ENCODE data around the gene BUD23.
"Not testable (repeated sequence)": the region's sequence is repeated elsewhere in the genome, so short reads cannot be mapped to it uniquely, and the experiment has no call there.

Gene BUD23

DNA sequence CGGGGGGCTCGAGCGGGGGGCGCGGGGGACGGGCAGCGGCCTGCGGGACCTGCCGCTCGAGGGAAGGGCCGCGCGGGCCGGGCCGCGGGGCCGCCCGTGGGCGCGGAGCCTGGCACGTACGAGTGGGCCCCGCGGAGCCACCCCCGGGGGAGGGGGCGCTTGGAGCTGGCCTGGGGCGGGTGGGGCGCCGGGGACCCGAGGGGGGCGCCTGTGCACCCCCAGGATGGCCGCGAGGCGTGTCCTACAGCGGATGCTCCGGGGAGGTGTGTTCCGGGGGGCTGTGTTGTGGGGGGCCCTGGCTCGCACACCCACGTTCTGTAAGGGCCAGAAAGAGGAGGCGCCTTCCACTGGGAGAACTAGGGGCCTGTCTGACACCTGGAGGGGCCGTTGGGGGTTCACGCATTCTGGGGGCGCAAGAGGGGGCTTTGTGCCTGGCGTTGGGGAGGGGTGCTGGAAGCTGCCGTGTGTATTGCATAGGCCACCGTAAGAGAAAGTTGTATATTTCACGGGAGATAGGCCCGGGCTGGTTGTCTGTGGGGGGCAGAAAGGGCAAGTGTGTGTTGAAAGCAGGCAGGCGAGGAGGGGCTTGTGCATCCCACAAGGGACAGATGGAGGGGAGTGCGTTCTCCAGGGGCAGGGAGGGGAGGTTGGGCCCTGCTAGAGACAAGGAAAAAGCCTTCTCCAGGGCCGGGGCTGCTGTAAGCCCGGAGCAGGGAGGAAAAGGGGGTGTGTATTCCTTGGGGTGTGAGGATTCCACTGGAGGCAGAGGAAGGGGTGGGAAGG is 15.1 kb upstream of the BUD23 start:
- no peak for DNase-seq (ENCODE audit: low spot score)

DNA sequence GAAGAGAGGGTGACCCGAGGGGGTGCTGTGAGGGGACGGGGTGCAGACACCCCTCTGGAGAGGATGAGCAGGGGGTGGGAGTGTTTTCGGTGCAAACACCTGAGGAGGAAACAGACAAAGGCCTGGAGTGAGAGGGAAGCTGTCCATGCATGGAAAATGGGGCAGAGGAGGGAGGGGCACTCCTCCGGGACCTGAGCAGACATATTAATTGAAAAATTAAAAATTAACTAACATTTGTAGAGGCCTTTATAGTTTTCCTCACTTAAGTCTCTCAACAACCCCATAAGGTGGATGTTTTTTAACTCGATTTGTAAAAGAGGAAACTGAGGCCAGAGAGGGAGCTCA is 14.5 kb upstream of the BUD23 start:
- DNase-seq (ENCODE audit: low spot score): no peak

DNA sequence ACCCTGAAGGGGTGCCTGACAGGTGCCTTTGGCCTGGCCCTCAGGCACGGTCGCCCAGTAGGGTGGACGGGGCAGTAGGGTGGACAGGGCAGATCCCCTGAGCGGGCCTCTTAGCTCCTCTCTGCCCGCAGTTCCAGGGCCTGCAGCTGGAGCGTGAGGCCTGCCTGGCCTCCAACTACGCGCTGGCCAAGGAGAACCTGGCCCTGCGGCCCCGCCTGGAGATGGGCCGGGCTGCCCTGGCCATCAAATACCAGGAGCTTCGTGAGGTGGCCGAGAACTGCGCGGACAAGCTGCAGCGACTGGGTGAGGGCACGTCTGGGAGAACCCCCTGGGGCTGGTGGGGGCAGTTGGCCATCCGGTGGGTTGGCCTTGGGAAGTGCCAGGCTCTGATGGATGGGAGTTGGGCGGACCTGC is 14.1 kb upstream of the BUD23 start:
- no peak for DNase-seq (ENCODE audit: low spot score)

DNA sequence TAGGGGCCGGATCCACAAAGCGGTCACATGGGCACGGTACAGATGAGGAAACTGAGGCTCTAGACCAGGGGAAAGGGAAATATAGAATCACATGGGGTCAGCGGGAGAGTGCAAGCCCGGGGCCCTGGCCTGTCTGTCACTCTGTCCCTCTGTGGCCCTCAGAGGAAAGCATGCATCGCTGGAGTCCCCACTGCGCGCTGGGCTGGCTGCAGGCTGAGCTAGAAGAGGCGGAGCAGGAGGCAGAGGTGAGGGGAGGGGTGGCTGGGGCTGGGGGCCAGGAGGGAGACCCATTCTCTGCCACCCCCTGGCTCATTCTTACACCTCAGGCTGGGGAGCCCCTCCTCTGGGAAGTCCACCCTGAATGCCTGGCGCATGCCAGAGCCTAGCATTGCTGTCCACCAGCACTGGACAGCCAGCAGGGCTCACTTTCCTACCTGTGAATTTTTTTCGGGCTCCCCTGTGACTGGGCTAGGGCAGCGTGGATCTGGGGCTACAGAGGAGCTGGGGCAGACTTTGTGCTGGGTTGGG is 13.5 kb upstream of the BUD23 start:
- no peak for DNase-seq (ENCODE audit: low spot score)

DNA sequence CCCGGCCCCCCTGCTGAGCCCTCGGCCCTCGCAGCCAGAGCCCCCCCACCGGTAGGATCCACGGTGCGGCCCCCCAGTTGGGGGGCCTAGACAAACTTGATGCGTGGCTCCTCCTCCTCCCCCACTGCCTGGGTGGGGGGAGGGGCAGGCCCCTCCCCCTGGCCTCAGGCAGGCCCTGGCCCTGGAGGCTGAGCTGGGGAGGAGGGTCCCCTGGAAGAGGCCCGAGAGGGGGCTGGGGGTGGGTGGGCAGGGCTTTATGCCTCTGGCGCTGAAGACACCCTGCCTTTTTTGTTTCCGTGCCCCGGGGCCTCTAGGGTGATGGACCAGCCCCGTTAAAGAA is 12.1 kb upstream of the BUD23 start:
- DNase-seq (ENCODE audit: low spot score): no peak

DNA sequence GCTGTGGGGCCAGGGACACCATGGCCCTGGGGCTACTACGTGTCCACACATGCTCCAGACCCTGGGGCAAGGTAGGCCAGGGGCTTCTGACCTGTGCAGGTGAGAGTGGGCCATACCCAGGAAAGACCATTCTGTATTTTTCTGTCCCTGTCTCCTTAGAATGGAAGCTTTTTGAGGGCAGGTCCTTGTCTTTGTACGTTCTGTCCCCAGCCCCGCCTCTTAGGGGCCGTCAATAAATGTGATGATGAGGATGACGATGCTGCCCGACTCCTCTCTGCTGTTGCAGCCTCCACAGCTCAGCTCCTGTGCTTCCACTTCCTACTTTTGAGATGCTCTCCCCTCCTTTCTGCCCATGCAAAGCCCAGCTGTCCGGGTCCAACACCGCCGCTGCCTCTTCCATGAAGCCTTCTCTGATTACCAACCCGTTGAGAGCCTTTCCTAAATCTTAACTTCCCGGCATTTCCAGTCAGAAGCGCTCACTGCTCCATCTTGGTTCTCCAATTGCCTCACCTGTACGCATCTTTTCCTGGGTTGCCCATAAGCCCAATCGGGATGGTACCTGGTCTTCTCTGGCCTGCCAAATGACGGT is 11.4 kb upstream of the BUD23 start:
- DNase-seq (ENCODE audit: low spot score): no peak

DNA sequence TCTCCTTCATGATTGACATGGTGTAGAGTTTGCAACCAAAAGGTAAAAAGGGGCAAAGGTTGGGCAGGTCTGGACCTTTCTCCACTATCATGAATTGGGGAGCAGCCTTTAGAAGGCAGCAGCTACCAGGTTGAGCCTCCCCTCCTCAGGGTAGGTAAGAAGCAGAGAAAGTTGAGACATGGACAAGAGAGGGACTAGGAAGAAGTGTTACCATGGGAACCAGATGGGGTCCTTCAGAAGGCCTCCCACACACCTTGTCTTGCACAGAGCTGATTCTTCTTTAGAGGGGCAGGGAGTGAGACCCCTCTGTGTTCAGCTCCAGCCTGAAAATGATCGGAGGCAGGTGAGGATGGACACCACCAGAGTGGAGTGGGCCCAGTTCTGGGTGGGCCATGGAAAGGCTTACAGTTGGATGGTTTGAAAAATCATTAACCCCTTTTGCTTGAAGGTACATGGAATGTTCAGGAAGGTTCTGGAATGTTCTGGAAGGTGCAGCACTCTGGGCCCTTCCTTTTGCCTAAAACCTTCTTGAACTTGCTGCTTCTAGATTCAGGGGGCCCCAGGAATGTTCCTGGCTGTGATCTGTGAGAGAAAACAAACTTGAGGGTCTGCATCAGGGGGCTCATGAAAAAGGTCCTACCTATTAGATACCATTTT is 8.8 kb upstream of the BUD23 start:
- DNase-seq (ENCODE audit: low spot score): no peak

DNA sequence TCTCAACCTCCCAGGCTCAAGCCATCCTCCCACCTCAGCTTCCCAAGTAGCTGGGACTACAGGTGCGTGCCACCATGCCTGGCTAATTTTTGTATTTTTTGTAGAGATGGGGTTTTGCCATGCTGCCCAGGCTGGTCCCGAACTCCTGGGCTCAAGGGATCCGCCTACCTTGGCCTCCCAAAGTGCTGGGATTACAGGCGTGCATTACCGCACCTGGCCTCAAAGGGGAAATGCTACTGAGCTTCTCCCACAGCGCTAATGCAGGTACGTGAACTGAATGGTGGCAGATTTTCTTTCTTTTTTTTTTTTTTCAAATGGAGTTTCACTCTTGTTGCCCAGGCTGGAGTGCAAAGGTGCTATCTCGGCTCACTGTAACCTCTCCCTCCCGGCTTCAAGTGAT is 7.3 kb upstream of the BUD23 start:
- DNase-seq (ENCODE audit: low spot score): not testable (repeated sequence)

DNA sequence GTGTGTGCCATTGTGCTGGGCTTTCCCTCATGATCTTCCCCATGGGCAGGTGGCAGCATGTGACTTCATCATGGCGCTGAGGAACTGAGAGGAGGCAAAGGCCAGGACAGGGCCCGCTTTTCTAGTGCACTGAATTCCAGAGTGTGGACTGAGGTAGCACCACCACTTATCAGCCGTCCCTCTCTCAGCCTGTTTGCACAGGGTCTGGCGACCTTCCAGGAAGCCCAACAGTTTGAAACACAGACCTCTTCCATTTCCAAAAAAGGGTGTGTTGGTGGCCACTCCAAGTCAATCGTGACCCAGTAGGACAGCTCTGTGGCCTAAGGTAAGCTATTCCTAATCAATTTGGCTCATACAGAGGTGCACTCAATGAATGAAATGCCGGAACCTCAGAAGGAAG is 4.5 kb upstream of the BUD23 start:
- no peak for DNase-seq (ENCODE audit: low spot score)

DNA sequence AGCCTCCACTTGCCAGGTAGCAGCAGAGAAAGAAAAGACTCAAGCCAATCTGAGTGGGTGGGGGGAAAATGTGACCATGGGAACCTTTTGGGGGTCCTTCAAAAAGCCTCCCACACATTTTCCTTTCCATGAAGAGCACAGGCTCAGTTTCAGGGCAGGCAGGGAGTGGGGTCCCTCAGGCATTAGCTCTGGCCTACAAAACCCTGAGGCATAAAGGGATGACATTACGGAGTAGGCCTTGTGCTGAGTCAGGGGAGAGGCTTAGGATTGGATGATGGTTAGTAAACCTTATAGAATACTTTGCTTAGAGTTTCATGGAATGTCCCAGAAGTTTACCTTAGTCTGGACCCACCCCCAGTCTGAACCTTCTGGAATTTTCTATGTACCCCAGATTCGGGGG is 3.7 kb upstream of the BUD23 start:
- DNase-seq (ENCODE audit: low spot score): no peak

DNA sequence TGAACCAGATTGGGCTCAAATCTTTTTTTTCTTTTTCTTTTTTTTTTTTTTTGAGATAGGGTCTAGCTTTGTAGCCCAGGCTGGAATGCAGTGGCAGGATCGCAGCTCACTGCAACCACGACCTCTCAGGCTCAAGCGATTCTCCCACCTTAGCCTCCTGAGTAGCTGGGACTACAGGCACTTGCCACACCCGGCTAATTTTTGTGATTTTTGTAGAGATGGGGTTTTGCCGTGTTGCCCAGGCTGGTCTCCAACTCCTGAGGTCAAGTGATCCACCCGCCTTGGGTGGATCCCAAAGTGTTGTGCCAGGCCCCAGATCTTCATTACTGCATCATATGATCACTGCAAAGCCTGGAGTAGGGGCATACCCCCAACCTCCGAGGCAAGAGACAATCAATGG is 2.9 kb upstream of the BUD23 start:
- DNase-seq (ENCODE audit: low spot score): no peak

DNA sequence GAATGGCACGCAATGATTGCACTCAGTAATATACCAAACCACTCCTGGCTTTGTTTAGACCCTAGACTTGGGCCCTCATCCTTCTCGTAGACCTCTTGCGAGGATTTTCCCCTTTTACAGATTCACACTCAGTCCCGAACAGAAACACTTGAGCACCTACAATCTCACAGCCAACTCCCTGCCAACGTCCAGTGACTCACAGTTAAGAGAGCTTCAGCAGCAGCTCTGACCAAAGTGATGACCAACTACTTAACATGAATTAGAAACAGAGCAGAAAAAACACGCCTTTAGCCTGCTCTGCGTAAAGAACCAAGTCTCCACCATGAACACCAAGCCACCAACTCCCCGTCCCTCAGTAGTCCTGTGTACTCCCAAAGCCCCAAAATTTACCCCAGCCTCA is 2.4 kb upstream of the BUD23 start:
- DNase-seq (ENCODE audit: low spot score): no peak

DNA sequence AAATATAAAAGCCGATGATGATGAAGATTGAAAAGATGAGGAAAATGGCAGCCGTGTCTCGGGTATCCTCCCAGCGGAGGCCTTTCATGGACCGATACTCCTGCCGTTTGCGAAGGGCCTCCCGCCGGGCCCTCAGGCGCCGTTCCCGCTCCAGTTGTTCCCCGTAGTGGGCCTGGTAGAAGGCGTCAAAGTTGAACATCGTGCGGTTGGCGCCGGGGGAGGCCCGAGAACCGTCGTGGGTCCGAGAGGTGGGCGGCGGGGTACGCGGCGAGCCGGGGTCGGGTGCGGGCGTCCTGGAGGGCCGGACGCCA is 697 bp upstream of the BUD23 start:
- DNase-seq (ENCODE audit: low spot score): no peak

DNA sequence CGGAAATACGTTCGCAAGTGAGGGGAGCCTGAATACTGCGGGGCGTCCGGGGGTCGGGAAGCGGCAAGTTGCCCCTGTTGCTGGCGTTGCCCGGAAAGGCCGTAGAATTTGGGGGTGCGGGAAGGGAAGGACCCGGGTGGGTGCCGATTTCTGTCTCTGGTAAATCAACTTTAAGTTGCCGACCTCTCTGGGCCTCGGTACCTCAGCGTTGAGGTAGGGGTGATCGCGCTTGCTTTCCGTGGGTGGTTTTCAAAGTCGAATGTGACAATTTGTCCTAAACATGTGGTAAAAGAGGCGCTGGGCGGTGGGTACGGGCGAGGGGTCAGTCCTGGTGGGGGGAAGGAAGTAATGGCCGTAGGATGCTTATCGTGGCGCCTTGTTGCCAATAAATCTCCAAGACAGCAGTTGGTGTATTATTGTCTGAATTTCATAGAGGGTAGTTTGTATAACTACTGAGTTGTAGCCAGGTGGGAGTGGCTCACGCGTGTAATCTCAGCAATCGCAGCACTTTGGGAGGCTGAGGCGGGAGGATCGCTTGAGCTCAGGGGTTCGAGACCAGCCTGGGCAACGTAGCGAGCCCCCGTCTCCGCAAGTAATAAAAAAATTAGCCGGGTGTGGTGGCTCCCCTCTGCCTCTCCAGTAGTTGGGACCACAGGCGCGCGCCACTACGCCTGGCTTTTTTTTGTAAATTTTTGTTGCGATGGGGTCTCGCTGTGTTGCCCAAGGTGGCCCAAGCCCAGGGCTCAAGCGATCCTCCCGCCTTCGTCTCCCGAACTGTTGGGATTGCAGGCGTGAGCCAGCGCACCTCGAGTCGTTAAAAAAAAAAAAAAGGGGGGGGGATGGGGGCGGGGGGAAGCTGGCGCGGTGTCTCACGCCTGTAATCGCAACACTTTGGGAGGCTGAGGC is 644 bp downstream of the BUD23 start:
- no peak for DNase-seq (ENCODE audit: low spot score)

DNA sequence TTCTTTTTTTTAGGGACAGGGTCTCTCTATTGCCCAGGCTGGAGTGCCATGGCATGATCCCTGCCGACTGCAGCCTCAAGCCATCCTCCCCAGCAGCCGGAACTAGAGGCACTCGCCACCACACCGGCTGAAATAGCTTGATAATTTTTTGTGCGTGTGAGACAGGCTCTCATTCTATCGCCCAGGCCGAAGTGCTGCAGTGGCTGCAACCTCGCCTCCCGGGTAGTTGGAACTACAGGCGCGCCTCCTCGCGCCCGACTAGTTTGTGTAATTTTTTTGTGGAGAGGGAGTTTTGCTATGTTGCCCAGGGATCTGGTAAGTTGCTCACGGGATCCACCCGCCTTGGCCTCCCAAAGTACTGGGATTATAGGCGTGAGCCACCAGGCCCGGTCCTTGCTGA is 1.9 kb downstream of the BUD23 start:
- DNase-seq (ENCODE audit: low spot score): no peak

DNA sequence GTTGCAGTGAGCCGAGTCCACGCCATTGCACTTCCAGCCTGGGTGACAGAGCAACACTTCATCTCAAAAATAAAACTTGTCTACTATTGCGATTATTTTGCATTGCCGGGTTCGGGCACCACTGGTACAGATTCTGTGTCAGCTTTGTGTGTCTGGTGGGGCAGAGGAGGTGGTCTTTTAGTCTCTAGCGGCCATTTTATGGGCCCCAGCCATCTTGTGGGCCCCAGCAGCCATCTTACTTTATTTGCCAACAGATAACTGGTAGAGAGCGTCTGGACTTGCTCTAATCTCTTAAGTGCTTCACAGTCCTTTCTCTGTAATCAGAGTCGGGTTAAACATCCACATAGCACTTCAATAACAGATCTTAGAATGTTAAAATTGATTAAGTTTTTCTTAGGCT is 4.9 kb downstream of the BUD23 start:
- no peak for DNase-seq (ENCODE audit: low spot score)

DNA sequence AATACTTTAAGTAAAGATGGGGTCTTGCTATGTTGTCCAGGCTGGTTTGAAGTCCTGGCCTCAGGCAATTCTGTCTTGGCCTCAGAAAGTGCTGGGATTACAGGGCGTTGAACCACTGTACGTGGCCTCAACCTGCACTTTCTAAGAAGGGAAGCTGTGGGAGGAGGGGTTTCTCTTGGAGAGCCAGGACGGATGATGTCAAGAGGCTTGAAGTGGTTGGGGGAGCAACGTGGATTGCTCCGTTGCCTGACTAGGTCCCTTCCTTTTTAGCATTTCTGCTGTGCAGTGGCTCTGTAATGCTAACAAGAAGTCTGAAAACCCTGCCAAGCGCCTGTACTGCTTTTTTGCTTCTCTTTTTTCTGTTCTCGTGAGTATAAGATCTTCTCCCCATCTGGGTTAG is 7.2 kb downstream of the BUD23 start:
- DNase-seq (ENCODE audit: low spot score): no peak

DNA sequence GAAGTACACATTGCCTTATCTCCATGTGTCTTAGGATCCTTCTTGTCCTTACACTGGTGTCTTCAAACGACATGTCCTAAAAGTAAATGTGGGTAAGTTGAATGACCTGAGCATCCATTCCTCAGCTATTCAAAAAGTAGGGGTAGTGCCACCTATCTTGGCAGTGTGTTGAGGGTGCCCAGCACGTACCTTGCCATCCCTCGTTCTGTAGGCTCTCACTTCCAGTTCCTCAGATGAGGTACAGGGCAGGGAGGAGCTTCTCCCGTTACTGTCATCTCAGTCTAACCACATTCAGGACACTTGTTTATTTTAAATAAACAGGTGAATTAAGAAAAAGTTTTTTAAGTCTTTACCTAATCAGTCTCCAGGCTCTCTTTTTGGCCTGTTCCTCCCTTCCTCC is 13.0 kb downstream of the BUD23 start:
- no peak for DNase-seq (ENCODE audit: low spot score)

DNA sequence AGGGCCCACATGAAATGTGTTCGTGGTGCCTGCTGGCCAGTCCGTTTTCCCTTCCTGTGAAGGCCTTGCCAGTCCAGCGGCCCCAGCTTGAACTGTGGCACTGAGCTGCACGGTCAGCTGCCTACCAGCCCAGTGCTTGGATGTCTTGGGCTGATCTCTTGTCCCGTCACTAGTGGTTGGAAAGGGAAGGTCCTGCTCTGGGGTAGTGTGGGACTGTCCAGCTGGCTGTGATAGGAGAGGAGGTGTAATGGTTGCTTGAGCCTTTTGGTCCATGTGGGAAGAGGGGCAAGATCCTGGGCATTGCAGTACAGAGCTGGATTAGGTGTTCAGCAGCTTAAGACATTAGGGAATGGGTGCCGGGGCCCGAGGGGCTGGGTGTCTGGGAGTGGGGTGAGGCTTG is 15.0 kb downstream of the BUD23 start:
- no peak for DNase-seq (ENCODE audit: low spot score)

DNA sequence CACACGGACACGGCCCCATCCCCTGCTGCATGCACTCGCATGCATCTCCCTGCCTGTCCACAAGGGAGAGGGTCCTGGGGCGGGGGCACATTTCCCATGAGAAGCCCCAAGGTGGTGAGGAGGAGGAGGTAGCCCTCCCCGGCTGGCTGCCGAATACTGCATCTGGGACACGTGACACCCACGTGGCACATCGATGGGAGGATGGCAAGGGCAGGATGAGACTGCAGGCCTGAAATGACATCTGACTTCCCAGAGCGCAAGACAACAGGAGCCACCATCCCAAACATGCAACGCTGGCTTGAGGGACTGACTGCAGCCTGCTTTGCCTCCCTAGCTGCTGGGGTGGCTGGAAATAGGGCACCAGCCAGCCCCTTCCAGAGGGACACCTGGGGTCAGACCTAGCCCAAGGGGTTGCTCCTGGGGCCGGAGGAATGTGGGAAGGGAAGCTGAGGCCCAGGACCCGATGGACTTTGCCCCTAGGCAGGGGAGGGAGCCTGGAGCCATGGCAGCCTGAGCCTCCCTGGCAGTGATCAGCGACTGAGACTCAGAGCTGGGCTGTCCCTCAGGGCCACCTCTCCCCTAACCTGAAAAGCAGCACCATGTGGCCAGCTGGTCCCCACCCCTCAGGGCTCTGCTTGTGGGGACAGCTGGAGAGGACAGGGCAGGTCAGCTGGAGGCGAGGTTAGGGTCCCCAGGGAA is 16.1 kb downstream of the BUD23 start:
- DNase-seq (ENCODE audit: low spot score): no peak

DNA sequence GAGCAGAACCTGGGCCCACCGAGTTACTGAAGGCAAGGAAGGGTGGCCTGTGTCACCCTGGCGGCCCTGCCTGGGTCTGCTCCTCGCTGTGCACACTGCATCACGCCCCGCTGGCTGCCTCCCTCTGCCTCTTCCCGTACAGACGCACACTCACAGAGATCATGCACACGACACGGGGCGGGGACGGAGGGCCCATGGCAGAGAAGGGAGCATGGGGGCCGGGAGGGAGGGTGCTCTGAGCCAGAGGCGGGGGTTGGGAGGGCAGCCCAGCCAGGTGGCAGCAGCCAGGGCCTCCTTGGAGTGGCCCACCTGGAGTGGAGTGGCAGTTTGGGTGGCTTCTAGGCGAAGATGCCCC is 16.6 kb downstream of the BUD23 start:
- DNase-seq (ENCODE audit: low spot score): no peak

DNA sequence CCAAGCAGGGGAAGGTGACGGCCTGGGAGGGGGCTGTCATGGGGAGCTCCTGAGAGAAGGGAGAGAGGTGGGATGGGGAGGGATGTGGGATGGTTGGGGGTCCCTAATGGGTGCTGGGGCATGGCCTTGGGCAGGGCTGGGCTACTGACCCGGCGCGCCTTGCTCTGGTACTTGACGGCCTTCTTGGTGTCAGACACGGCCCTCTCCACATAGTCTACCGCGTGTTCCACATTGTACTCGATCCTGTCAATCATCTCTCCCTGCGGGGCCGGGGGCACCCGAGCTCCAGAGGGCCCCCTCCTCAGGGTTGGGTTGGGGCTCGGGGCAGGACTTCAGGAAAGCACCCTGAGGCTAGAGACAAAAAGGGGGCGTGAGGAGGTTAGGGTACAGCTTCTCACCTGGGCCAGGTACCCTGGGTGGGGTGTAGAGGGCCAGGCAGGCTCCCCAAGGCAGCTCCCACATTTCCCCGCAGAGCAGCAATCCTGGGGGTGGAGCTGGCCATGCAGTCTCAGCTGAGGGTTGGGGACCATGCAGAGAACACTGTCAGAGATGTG is 17.3 kb downstream of the BUD23 start:
- DNase-seq (ENCODE audit: low spot score): no peak

Data from CD4-positive, alpha-beta T cell treated with Interleukin-2 at 100 ng/mL for 4 hours (primary cell).